HG03558 (cell line): ENCODE results near the gene ERC2.

Source experiments
- ATAC-seq: cut with Tn5 transposase; IDR thresholded peaks from one replicate; pipeline ENCODE4 v1.9.1; 2021; ENCODE audit warnings: moderate number of reproducible peaks; ENCODE audit not compliant: unreplicated experiment; ENCODE audit errors: extremely low read depth

Gene ERC2

DNA sequence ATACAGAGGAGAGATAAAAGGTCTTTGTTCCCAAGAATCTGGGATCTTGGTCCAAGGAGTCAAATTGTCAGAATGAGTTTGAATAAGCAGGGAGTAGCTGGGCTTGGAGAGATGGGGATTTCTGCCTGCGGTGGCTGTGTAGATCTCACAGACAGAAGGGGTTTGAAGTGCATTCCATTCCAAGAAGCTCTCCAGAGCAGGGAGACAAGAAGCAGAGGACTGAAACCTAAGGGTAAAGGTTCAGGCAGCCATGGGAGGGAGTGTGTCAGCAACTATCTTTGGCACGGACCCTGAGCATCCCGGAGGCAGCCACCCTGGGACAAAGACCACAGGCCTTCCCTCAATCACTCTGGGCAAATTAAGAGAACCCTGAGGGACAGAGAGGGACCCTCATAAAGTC lies 558.9 kb downstream of the ERC2 start:
- no peak for ATAC-seq

GRCh38 chr3:55907616-55908015 lies 560.7 kb downstream of the ERC2 start:
- ATAC-seq: no peak

- no peak for ATAC-seq
These were observed 561.4 kb downstream of the ERC2 start for GRCh38 chr3:55906896-55907295.

DNA sequence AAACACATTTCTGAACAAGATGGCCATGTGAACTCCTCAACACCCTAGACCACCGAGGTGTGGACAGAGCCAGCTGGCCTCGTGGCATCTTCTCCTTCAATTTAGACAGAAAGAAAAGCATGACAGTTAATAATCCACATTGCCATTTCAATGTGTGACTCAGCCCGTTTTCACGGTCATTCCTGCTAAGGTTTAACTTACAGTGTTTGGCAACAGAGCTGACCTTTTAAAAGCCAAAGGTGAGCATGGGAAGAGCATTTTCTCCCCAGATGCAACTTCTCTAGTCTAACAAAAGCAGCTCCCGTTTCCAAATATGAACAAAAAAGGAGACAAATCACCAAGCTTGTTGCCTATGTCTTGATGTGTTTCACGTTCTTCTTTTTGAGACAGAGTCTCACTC lies 563.6 kb downstream of the ERC2 start:
- ATAC-seq: no peak

DNA sequence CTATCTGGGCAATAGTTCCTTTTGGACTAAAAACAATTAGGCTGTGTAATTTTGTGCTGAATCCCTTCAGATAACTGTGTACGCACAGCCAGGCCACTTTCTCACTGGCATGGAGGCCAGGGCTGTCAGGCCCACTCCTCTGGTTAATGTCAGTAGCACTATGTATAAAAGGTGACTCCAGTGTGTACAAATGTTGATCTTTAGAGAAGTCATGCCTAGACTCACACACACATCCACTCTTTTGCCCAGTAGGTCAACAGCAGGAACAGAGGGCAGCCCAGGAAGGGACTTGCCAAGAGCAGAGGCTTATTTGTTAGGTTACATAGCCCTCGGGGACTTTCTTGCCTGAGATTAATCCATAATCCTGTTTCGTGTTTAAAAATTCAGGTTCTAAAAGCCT lies 564.6 kb downstream of the ERC2 start:
- no peak for ATAC-seq

DNA sequence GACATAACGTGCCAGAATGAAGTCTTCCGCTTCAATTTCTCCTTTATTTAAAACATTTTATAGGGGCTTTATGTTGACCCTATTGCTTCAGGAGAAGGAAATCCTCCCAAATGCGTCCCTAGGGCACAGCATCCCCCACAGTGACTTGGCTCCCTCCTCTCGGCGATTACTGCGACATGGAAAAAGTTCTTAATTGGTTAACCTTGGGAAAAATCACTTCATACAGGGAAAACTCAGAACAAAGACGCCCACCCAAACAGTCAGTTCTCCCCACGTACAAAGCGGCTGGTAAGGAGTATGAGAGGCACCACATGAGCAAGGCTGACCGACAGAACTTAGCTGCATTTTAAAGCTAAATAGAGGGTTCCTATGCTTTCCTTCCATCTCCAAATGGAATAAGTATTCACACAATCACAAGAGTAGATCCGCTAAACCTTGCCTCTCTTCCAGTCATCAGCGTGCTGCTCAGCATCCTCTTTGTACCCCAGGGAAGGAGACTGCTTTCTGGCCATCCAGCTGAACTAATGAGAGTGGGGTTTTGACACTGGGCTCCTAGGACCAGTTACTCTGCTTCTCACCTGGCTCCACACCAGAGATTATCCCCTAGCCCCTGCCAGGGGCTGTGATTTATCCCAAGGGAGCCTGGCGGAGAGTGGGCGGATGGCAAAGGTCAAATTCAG lies 565.9 kb downstream of the ERC2 start:
- ATAC-seq: no peak

GRCh38 chr3:55899887-55900286 lies 568.4 kb downstream of the ERC2 start:
- no peak for ATAC-seq

GRCh38 chr3:55897573-55898224 lies 570.6 kb downstream of the ERC2 start:
- ATAC-seq: no peak

GRCh38 chr3:55895897-55896566 lies 572.2 kb downstream of the ERC2 start:
- no peak for ATAC-seq

DNA sequence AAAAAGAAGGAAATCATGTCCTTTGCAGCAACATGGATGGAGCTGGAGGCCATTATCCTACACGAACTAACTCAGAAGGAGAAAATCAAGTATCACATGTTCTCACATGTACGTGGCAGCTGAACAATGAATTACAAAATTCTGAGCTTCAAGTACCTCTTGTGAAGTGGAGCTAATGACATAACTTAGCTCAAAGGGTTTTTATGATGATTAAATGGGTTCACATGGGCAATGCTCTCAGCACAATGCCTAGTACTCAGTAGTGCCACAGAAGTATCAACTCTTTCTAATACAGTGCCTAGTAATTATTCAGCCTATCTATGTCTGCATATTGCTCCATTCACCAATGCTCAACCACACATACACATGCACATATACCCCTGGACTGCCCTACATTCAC lies 573.7 kb downstream of the ERC2 start:
- ATAC-seq: no peak

DNA sequence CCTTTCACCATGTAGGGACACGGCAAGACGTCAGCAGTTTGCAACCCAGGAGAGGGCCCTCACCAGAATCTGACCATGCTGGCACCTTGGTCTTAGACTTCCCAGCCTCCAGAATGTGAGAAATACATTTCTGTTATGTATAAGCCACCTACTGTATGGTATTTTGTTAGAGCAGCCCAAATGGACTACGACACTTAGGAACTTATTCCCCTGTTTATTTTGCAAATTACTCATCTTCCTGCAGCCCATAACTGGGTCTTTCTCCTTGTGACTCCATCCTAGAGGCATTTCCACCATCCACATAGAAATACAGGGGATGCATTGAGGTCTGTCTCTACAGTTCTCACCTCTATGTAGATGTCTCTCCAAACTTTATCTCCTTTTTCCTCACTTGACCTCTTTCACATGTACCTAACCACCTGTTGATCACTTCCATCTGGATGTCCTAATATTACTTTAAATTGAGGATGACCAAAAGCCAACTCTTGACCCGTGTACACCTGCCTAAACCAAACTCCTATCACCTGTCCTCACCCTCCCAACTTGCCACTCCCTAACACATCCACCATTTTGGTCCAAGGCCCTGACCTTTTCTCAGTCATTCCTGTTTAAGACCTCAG lies 575.1 kb downstream of the ERC2 start:
- ATAC-seq: no peak

GRCh38 chr3:55891106-55891505 lies 577.2 kb downstream of the ERC2 start:
- ATAC-seq: no peak

DNA sequence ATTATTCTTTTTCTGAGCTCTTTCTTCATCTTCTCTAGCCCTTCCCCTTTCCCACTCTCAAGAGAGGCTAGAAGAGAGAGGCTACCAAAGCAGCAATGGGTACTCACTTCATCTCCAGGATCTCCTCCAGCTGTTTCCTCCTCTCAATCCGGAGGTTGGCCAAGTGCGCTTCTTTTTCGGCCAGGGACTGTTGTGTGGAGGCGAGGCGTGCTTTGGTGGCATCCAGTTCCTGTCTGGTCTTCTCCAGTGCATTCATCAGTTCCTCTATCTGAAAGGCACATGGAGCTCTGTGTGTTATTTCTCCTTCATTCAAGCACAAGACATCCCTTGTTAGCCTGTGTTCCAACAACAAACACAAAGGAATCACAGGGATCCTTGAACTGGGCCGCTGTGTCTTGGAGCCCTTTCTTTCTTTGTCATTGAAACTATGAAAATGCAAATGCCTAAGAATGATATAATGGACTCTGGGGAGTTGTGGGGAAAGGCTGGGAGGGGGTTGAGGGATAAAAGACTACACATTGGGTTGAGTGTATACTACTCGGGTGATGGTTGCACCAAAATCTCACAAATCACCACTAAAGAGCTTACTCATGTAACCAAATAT lies 579.9 kb downstream of the ERC2 start:
- no peak for ATAC-seq

DNA sequence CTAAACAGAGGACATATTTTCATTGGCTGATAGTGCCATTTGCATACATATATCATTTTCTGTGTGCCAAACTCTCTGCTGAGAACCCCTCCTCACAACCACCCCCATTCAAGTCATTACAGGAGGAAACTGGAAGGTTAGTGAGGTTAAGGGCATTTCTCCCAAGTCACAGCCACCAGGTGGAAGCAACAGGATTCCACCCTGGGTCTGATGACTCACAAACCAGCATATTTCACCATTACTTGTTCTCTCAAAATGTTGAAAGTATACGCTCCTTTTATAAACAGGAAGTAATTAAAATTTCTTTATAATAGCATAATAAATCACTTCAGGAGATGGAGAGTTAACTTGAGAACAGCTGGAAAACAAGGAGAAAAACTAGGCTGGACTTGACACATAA lies 582.5 kb downstream of the ERC2 start:
- ATAC-seq: no peak

- ATAC-seq: no peak
These were observed 583.6 kb downstream of the ERC2 start for GRCh38 chr3:55884491-55885285.

DNA sequence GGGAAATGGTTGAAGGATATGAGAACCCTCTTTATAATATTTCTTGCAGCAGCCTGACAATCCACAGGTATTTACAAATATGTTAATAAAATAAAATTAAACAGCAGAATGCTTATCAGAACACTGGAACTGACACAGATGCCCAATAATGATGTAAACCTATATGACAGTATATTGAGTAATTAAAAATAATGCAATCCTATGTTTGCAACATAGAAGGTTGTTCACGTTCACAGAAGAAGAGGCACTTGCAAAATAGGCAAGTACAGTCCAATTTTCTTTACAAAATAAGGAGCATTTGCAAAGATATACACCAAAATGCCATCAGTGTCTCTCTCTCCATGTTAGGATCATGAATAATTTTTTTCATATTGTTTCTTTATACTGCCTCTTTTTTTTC lies 584.2 kb downstream of the ERC2 start:
- ATAC-seq: no peak

DNA sequence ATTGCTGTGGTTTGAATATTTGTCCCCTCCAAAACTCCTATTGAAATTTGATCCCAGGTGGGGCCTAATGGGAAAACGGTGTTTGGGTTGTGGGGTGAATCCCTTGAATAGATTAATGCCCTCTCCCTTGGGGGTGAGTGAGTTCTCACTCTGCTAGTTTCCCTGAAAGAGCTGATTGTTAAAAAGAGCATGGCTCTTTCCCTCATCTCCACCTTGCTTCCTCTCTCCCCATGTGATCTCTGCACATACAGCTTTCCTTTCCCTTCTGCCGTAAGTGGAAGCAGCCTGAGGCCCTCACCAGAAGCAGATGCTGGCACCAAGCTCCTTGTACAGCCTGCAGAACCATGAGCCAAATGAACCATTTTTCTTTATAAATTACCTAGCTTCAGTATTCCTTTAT lies 586.3 kb downstream of the ERC2 start:
- no peak for ATAC-seq

- no peak for ATAC-seq
These were observed 587.9 kb downstream of the ERC2 start for GRCh38 chr3:55880357-55880756.

DNA sequence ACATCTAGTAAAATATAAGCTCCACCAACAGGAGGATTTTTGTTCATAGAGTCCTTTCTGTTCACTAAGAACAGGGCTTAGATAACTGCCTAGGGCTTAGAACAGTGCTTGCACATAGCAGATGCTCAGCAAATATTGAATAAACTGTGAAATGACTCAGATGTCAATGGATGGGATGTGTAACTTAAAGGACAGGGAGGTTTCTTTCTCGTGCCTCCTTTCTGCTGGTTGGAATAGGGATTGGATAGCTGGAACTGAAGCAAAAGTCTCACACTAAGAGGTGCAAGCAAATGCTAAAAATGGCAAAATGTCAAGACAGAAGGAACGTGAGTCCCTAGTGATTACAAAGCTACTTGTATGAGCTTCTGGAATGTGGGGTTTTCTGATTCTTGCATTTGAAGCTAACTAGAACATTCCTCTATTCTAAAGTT lies 588.4 kb downstream of the ERC2 start:
- ATAC-seq: no peak

- no peak for ATAC-seq
These were observed 590.6 kb downstream of the ERC2 start for GRCh38 chr3:55877703-55878102.
